Nephron progenitor cell (in vitro differentiated cells): ENCODE results near the gene BMF.

Source experiments
- DNase-seq: peaks from one replicate; pipeline ENCODE4 v3.0.0; 2021
- H3K27ac Mint-ChIP-seq: 2 replicates; pipeline ENCODE4 v1.8.0; 2021; ENCODE audit warnings: mild to moderate bottlenecking, moderate library complexity, mixed read lengths
- H3K27me3 Mint-ChIP-seq: 2 replicates; pipeline ENCODE4 v1.8.0; 2021; ENCODE audit warnings: mild to moderate bottlenecking, low read depth, mixed read lengths; ENCODE audit not compliant: poor library complexity
- H3K36me3 Mint-ChIP-seq: 2 replicates; pipeline ENCODE4 v1.8.0; 2021; ENCODE audit warnings: low read depth, mixed read lengths
- H3K4me1 Mint-ChIP-seq: 2 replicates; pipeline ENCODE4 v1.8.0; 2021; ENCODE audit warnings: mixed read lengths
- H3K4me3 Mint-ChIP-seq: 2 replicates; pipeline ENCODE4 v1.8.0; 2021; ENCODE audit warnings: mild to moderate bottlenecking, moderate library complexity, mixed read lengths
- H3K9me3 Mint-ChIP-seq: 2 replicates; pipeline ENCODE4 v1.8.0; 2021; ENCODE audit warnings: mild to moderate bottlenecking, moderate library complexity, mixed read lengths
- CTCF ChIP-seq: fragments of 200-600 bp; sonication (generic); IDR thresholded peaks from 2 replicates; pipeline ENCODE4 v1.5.0; 2021; ENCODE audit warnings: antibody characterized with exemption

Gene BMF

GRCh38 chr15:40063563-40064011 is 45.1 kb downstream of the BMF start:
- peaks cover 40% of the 10 kb centered on the region for H3K4me1 Mint-ChIP-seq
- no peaks in the 10 kb centered on the region for H3K27me3 Mint-ChIP-seq
- no peak overlapping the region for H3K27ac Mint-ChIP-seq
- TF ChIP-seq CTCF, result no peak
- no peaks in the 10 kb centered on the region for H3K36me3 Mint-ChIP-seq
- H3K4me3 Mint-ChIP-seq, result no peak overlapping the region
- no peaks in the 10 kb centered on the region for H3K9me3 Mint-ChIP-seq
- no peak for DNase-seq

GRCh38 chr15:40062816-40063562 is 45.7 kb downstream of the BMF start:
- Mint-ChIP-seq H3K9me3 (no peaks in the 10 kb centered on the region), H3K36me3 (no peaks in the 10 kb centered on the region), H3K27me3 (no peaks in the 10 kb centered on the region), H3K27ac (no peak overlapping the region), H3K4me1 (peaks cover 40% of the 10 kb centered on the region), H3K4me3 (no peak overlapping the region)
- TF ChIP-seq CTCF, result no peak
- DNase-seq, result no peak

GRCh38 chr15:40061212-40061901 is 47.3 kb downstream of the BMF start:
- no peak overlapping the region for H3K27ac Mint-ChIP-seq
- H3K9me3 Mint-ChIP-seq, result no peaks in the 10 kb centered on the region
- no peak overlapping the region for H3K4me3 Mint-ChIP-seq
- DNase-seq, result no peak
- peaks cover 42% of the 10 kb centered on the region for H3K4me1 Mint-ChIP-seq
- no peak for TF ChIP-seq CTCF
- no peaks in the 10 kb centered on the region for H3K36me3 Mint-ChIP-seq
- peaks cover 3% of the 10 kb centered on the region for H3K27me3 Mint-ChIP-seq

- no peak for DNase-seq
These were observed 48.3 kb downstream of the BMF start for GRCh38 chr15:40060236-40060961.

GRCh38 chr15:40059821-40060220 is 48.9 kb downstream of the BMF start:
- Mint-ChIP-seq H3K4me3 (no peak overlapping the region), H3K27ac (peak overlapping the region; percentile 4), H3K4me1 (peaks cover 48% of the 10 kb centered on the region), H3K9me3 (no peaks in the 10 kb centered on the region), H3K27me3 (peaks cover 5% of the 10 kb centered on the region), H3K36me3 (no peaks in the 10 kb centered on the region)
- TF ChIP-seq CTCF, result no peak
- DNase-seq, result no peak

More at GRCh38 chr15:40060236-40060961, 48.3 kb downstream of the BMF start:
- Mint-ChIP-seq H3K4me1 (peaks cover 47% of the 10 kb centered on the region), H3K9me3 (no peaks in the 10 kb centered on the region), H3K4me3 (no peak overlapping the region), H3K36me3 (no peaks in the 10 kb centered on the region), H3K27ac (no peak overlapping the region), H3K27me3 (peaks cover 5% of the 10 kb centered on the region)
- TF ChIP-seq CTCF, result no peak
